GM23338 (cell line): Measurements from ENCODE around the gene PCSK4. TPM values are rescaled to one million over a fixed set of nuclear protein-coding genes. Genes with fewer than 3 reads are reported as not detected.
A peak's percentile ranks its signal among the peaks of the same experiment; 100 is the strongest.
"Not testable (repeated sequence)": the region's sequence is repeated elsewhere in the genome, so short reads cannot be mapped to it uniquely, and the experiment has no call there.

Source experiments
- ATAC-seq: fragments of 200-7000 bp; cut with Tn5 transposase; 3 replicates; pipeline ENCODE4 v1.9.1; 2020
- DNase-seq: peaks from one replicate; pipeline ENCODE4 v3.0.0-alpha.2; 2015; ENCODE audit warnings: low spot score
- H2AFZ ChIP-seq: fragments of 200-600 bp; sonication (generic); 2 replicates; pipeline ENCODE4 v1.8.0; 2016; ENCODE audit warnings: antibody characterized with exemption, mild to moderate bottlenecking, moderate library complexity
- H3F3A ChIP-seq: fragments of 200-600 bp; sonication (generic); replicated peaks from 2 replicates; pipeline ENCODE4 v1.8.0; 2017; ENCODE audit warnings: antibody characterized with exemption, mixed run types, low read depth
- H3K27ac ChIP-seq: fragments of 200-600 bp; sonication (generic); 2 replicates; pipeline ENCODE4 v1.6.1; 2016; ENCODE audit warnings: low read depth
- H3K27me3 ChIP-seq: fragments of 200-600 bp; sonication (generic); 2 replicates; pipeline ENCODE4 v1.8.0; 2016; ENCODE audit warnings: mild to moderate bottlenecking, mixed run types, moderate library complexity; ENCODE audit not compliant: insufficient read depth
- H3K36me3 ChIP-seq: fragments of 200-600 bp; sonication (generic); 2 replicates; pipeline ENCODE4 v1.8.0; 2016; ENCODE audit warnings: mild to moderate bottlenecking; ENCODE audit not compliant: insufficient read depth
- H3K4me1 ChIP-seq: fragments of 200-600 bp; sonication (generic); 2 replicates; pipeline ENCODE4 v1.8.0; 2016; ENCODE audit warnings: mild to moderate bottlenecking, moderate library complexity; ENCODE audit not compliant: insufficient read depth
- H3K4me2 ChIP-seq: fragments of 200-600 bp; sonication (generic); 2 replicates; pipeline ENCODE4 v1.7.1; 2017; ENCODE audit warnings: mixed run types
- H3K4me3 ChIP-seq: fragments of 200-600 bp; sonication (generic); 2 replicates; pipeline ENCODE4 v1.6.1; 2016; ENCODE audit warnings: mixed run types
- H3K79me2 ChIP-seq: fragments of 200-600 bp; sonication (generic); replicated peaks from 2 replicates; pipeline ENCODE4 v1.8.0; 2017; ENCODE audit warnings: mild to moderate bottlenecking; ENCODE audit not compliant: insufficient read depth
- H3K9me2 ChIP-seq: fragments of 200-600 bp; sonication (generic); 2 replicates; pipeline ENCODE4 v1.8.0; 2017; ENCODE audit not compliant: insufficient read depth
- H4K20me1 ChIP-seq: fragments of 200-600 bp; sonication (generic); replicated peaks from 2 replicates; pipeline ENCODE4 v1.8.0; 2017; ENCODE audit warnings: mild to moderate bottlenecking; ENCODE audit not compliant: insufficient read depth
- H3K27ac Mint-ChIP-seq: 2 replicates; pipeline ENCODE4 v1.8.0; 2020; ENCODE audit warnings: inconsistent platforms, mild to moderate bottlenecking, moderate library complexity, mixed read lengths
- H3K27me3 Mint-ChIP-seq: 3 replicates; pipeline ENCODE4 v1.8.0; 2022; ENCODE audit warnings: low read depth, mild to moderate bottlenecking, moderate library complexity, mixed read lengths, inconsistent platforms; ENCODE audit not compliant: insufficient read depth, poor library complexity
- H3K36me3 Mint-ChIP-seq: 3 replicates; pipeline ENCODE4 v1.8.0; 2021; ENCODE audit warnings: low read depth, mild to moderate bottlenecking, inconsistent platforms, moderate library complexity, mixed read lengths
- H3K4me1 Mint-ChIP-seq: 3 replicates; pipeline ENCODE4 v1.8.0; 2020; ENCODE audit warnings: mild to moderate bottlenecking, inconsistent platforms, mixed read lengths
- H3K4me3 Mint-ChIP-seq: 3 replicates; pipeline ENCODE4 v1.8.0; 2021; ENCODE audit warnings: moderate library complexity, mild to moderate bottlenecking, inconsistent platforms, mixed read lengths
- H3K9me3 Mint-ChIP-seq: 3 replicates; pipeline ENCODE4 v1.8.0; 2020; ENCODE audit warnings: moderate library complexity, mild to moderate bottlenecking, inconsistent platforms, mixed read lengths
- CREB1 ChIP-seq: fragments of 250-450 bp; sonication (Bioruptor Pico); IDR thresholded peaks from 2 replicates; pipeline ENCODE4 v1.5.0; 2020; ENCODE audit warnings: low read depth, mild to moderate bottlenecking, moderate library complexity
- CTCF ChIP-seq, 2 experiments: fragments of 200-600 bp in 1 of 2; sonication (generic) in 1 of 2; conservative IDR thresholded peaks; 2 replicates each; pipeline versions ENCODE4 v1.5.1 to v1.6.1; 2016 to 2017; ENCODE audit warnings: antibody characterized with exemption in 2 of 2, low read depth in 2 of 2, mild to moderate bottlenecking in 2 of 2, moderate library complexity in 1 of 2
- ETS1 ChIP-seq: IDR thresholded peaks from 2 replicates; pipeline ENCODE4 v1.6.1; 2016; ENCODE audit warnings: antibody characterized with exemption
- EZH2 ChIP-seq: fragments of 200-600 bp; sonication (generic); IDR thresholded peaks from one replicate; pipeline ENCODE4 v1.8.0; 2017; ENCODE audit warnings: antibody characterized with exemption, mild to moderate bottlenecking, low read depth; ENCODE audit not compliant: unreplicated experiment
- EZH2phosphoT487 ChIP-seq: fragments of 200-600 bp; sonication (generic); IDR thresholded peaks from one replicate; pipeline ENCODE4 v1.8.1; 2018; ENCODE audit warnings: antibody characterized with exemption; ENCODE audit not compliant: unreplicated experiment
- JUNB ChIP-seq: IDR thresholded peaks from one replicate; pipeline ENCODE4 v1.6.1; 2016; ENCODE audit warnings: antibody characterized with exemption; ENCODE audit not compliant: unreplicated experiment
- NANOG ChIP-seq: IDR thresholded peaks from 2 replicates; pipeline ENCODE4 v1.6.1; 2016; ENCODE audit warnings: antibody characterized with exemption, borderline replicate concordance
- POLR2AphosphoS5 ChIP-seq: IDR thresholded peaks from 2 replicates; pipeline ENCODE4 v1.6.1; 2016; ENCODE audit warnings: antibody characterized with exemption, low read depth
- REST ChIP-seq: IDR thresholded peaks from one replicate; pipeline ENCODE4 v1.6.1; 2018; ENCODE audit warnings: antibody characterized with exemption; ENCODE audit not compliant: unreplicated experiment
- polyA plus RNA-seq: library from polyadenylated mRNA; unstranded; fragments of >200 nt; fragmentation: Nextera tagmentation; extraction: Ambion mirVana; gene quantifications from 2 replicates; pipeline ENCODE4 v1.2.1, GENCODE V29; 2016
- total RNA-seq: library from RNA; depleted of rRNA; stranded (reverse); fragments of >200 nt; shearing (Covaris generic); gene quantifications from 2 replicates; pipeline ENCODE4 v1.2.3, GENCODE V29; 2014

The PCSK4 gene
- total and polyA plus RNA-seq, 2 experiments from 2014 or later = 3.8 to 15.1 TPM

- Histone ChIP-seq H3K4me2 (peak overlapping the region; percentile 98), H3K36me3 (peaks cover 24% of the 10 kb centered on the region), H3K27ac (peak overlapping the region; percentile 80), H3K4me1 (peaks cover 16% of the 10 kb centered on the region; the same call in 1 of the 2 replicates), H3K79me2 (peaks cover 24% of the 10 kb centered on the region), H4K20me1 (peaks cover 38% of the 10 kb centered on the region), H3F3A (peaks cover 80% of the 10 kb centered on the region), H3K4me3 (peak overlapping the region; percentile 97)
- not testable (repeated sequence) for H3K9me2 ChIP-seq, H3K27me3 ChIP-seq, DNase-seq, H3K9me3 Mint-ChIP-seq, H2AFZ ChIP-seq, ATAC-seq
- H3K27me3 Mint-ChIP-seq = peaks cover 44% of the 10 kb centered on the region
- peak overlapping the region; percentile 95 for H3K27ac Mint-ChIP-seq
- H3K36me3 Mint-ChIP-seq = peaks cover 55% of the 10 kb centered on the region
- peak; percentile 15; the same call in 1 of the 2 replicates for TF ChIP-seq POLR2AphosphoS5
- peak overlapping the region; percentile 97 for H3K4me3 Mint-ChIP-seq
- peaks cover 20% of the 10 kb centered on the region for H3K4me1 Mint-ChIP-seq
These were observed 50.4 kb downstream of the PCSK4 start for GRCh38 chr19:1439525-1440417.

- Histone ChIP-seq H3K4me1 (peaks cover 10% of the 10 kb centered on the region; the same call in 1 of the 2 replicates), H4K20me1 (peaks cover 38% of the 10 kb centered on the region), H3K27me3 (no peaks in the 10 kb centered on the region), H3K4me3 (peak overlapping the region; percentile 97), H3K9me2 (no peaks in the 10 kb centered on the region), H3K4me2 (peak overlapping the region; percentile 98), H3K27ac (peak overlapping the region; percentile 80; the same call in 1 of the 2 replicates), H3K79me2 (peaks cover 24% of the 10 kb centered on the region), H3K36me3 (peaks cover 24% of the 10 kb centered on the region), H2AFZ (no peak overlapping the region), H3F3A (peaks cover 78% of the 10 kb centered on the region)
- peak; percentile 11 for ATAC-seq
- Mint-ChIP-seq H3K9me3 (no peaks in the 10 kb centered on the region; the same call in 2 of the 3 replicates), H3K36me3 (peaks cover 55% of the 10 kb centered on the region), H3K4me3 (peak overlapping the region; percentile 97), H3K27ac (peak overlapping the region; percentile 95), H3K4me1 (peaks cover 20% of the 10 kb centered on the region), H3K27me3 (peaks cover 36% of the 10 kb centered on the region)
- no peak for DNase-seq
- TF ChIP-seq CREB1 (CRISPR knock-in tag) = no peak
- TF ChIP-seq ETS1 = no peak
- TF ChIP-seq REST = no peak
- no peak for TF ChIP-seq CTCF (conservative IDR thresholded peaks at IDR 0.05; ENCODE audit: low read depth in 2 of 2)
- TF ChIP-seq EZH2phosphoT487 = no peak
- TF ChIP-seq NANOG = no peak
- no peak for TF ChIP-seq EZH2
- no peak for TF ChIP-seq JUNB
These were observed 51.2 kb downstream of the PCSK4 start for GRCh38 chr19:1438933-1439354.
